Activated T-helper 1 cell treated with anti-CD3 and anti-CD28 coated beads, Interleukin-12 subunit alpha, Interleukin-12 subunit beta, Interleukin-2, Interleukin-4 antibody, amounts not matched to agents 30 ng/mL and 10 ng/mL and 1 ng/mL, durations not matched to agents 14 hours and 24 hours and 36 hours (primary cell): Measurements from ENCODE around the gene UBE2J2. TPM values are rescaled to one million over a fixed set of nuclear protein-coding genes. Genes with fewer than 3 reads are reported as not detected.

Experiments
- total RNA-seq: library from RNA; stranded (reverse); gene quantifications from 2 replicates; pipeline ENCODE4 v1.2.3, GENCODE V29; 2022

UBE2J2 gene
- total RNA-seq, 1 donor from 2014 or later, result 99.5 TPM

Other genes starting within 250 kb of the UBE2J2 start
- gene RNF223, start 199.5 kb downstream of the UBE2J2 start, total RNA-seq, result 0.10 TPM in 1 of 2 replicates, not detected in the other
- gene C1orf159, start 157.8 kb downstream of the UBE2J2 start, total RNA-seq, result 30.0 and 30.3 TPM in 2 replicates
- 0.10 and 0.15 TPM in 2 replicates for gene TTLL10, start 100.0 kb downstream of the UBE2J2 start, total RNA-seq
- gene TNFRSF18, start 67.3 kb downstream of the UBE2J2 start, total RNA-seq, result 350 and 356 TPM in 2 replicates
- 788 and 811 TPM in 2 replicates for gene TNFRSF4, start 59.7 kb downstream of the UBE2J2 start, total RNA-seq
- gene SDF4, start 41.9 kb downstream of the UBE2J2 start, total RNA-seq, result 202 TPM in 2 replicates
- 45.9 and 46.3 TPM in 2 replicates for gene B3GALT6, start 41.6 kb downstream of the UBE2J2 start, total RNA-seq
- gene C1QTNF12, start 27.1 kb downstream of the UBE2J2 start, total RNA-seq, result 2.2 and 4.1 TPM in 2 replicates
- 2.5 TPM in 2 replicates for gene SCNN1D, start 6.6 kb upstream of the UBE2J2 start, total RNA-seq
- 47.7 and 55.1 TPM in 2 replicates for gene ACAP3, start 34.1 kb upstream of the UBE2J2 start, total RNA-seq
- 34.6 and 36.8 TPM in 2 replicates for gene PUSL1, start 34.7 kb upstream of the UBE2J2 start, total RNA-seq
- gene INTS11, start 50.8 kb upstream of the UBE2J2 start, total RNA-seq, result 144 and 147 TPM in 2 replicates
- 13.6 and 14.6 TPM in 2 replicates for gene CPTP, start 50.9 kb upstream of the UBE2J2 start, total RNA-seq
- 0.22 and 0.34 TPM in 2 replicates for gene TAS1R3, start 57.4 kb upstream of the UBE2J2 start, total RNA-seq
- 66.5 and 72.2 TPM in 2 replicates for gene DVL1, start 75.6 kb upstream of the UBE2J2 start, total RNA-seq
- 0.18 and 0.20 TPM in 2 replicates for gene MXRA8, start 84.7 kb upstream of the UBE2J2 start, total RNA-seq
- 147 and 148 TPM in 2 replicates for gene AURKAIP1, start 101.4 kb upstream of the UBE2J2 start, total RNA-seq
- gene CCNL2, start 125.5 kb upstream of the UBE2J2 start, total RNA-seq, result 138 and 139 TPM in 2 replicates
- 184 and 205 TPM in 2 replicates for gene MRPL20, start 133.4 kb upstream of the UBE2J2 start, total RNA-seq
- 0.10 TPM in 1 of 2 replicates, not detected in the other for gene ANKRD65, start 147.4 kb upstream of the UBE2J2 start, total RNA-seq
- 5.5 and 5.8 TPM in 2 replicates for gene VWA1, start 161.8 kb upstream of the UBE2J2 start, total RNA-seq
- 0.57 and 1.0 TPM in 2 replicates for gene ATAD3C, start 175.8 kb upstream of the UBE2J2 start, total RNA-seq
- gene ATAD3B, start 197.9 kb upstream of the UBE2J2 start, total RNA-seq, result 106 and 113 TPM in 2 replicates
- 108 TPM in 2 replicates for gene ATAD3A, start 238.3 kb upstream of the UBE2J2 start, total RNA-seq